DOHH2 (cell line): ENCODE results near the gene BLM.

Experiments used
- EZH2phosphoT487 ChIP-seq: fragments of 200-600 bp; sonication (generic); IDR thresholded peaks from 2 replicates; pipeline ENCODE4 v1.6.1; 2017; ENCODE audit warnings: borderline replicate concordance, mild to moderate bottlenecking, antibody characterized with exemption, low read length, moderate library complexity, mixed read lengths
- TF ChIP-seq, protein P1 (sequence below): fragments of 200-600 bp; sonication (generic); IDR thresholded peaks from one replicate; pipeline ENCODE4 v1.5.1; 2014; ENCODE audit warnings: antibody characterized with exemption, mild to moderate bottlenecking, low read depth, low read length; ENCODE audit not compliant: poor library complexity, severe bottlenecking

DNA sequence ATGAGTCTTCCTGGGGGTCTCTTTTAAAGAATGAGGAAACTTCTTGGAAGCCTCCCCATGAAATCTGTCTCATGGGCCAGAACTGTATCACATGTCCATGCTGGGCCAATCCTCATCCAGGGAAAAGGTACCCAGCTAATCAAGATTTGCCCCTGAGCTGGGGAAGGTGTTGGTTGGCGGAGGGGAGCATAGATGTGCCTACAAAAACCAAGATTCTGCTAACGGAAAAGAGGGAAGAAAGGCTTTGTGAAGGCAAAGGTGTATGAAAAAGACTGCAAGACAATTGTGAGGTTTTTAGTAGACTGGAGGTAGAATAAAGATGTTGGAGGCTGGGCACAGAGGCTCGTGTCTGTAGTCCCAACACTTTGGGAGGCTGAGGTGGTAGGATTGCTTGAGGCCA lies 18.5 kb upstream of the BLM start:
- TF ChIP-seq, protein P1, sequence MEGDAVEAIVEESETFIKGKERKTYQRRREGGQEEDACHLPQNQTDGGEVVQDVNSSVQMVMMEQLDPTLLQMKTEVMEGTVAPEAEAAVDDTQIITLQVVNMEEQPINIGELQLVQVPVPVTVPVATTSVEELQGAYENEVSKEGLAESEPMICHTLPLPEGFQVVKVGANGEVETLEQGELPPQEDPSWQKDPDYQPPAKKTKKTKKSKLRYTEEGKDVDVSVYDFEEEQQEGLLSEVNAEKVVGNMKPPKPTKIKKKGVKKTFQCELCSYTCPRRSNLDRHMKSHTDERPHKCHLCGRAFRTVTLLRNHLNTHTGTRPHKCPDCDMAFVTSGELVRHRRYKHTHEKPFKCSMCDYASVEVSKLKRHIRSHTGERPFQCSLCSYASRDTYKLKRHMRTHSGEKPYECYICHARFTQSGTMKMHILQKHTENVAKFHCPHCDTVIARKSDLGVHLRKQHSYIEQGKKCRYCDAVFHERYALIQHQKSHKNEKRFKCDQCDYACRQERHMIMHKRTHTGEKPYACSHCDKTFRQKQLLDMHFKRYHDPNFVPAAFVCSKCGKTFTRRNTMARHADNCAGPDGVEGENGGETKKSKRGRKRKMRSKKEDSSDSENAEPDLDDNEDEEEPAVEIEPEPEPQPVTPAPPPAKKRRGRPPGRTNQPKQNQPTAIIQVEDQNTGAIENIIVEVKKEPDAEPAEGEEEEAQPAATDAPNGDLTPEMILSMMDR, result no peak
- TF ChIP-seq EZH2phosphoT487, result no peak
